Endothelial cell of umbilical vein (primary cell): ENCODE results near the gene TTLL11.

ENCODE experiments used
- EZH2 ChIP-seq: IDR thresholded peaks from 2 replicates; pipeline ENCODE4 v1.6.1; 2012; ENCODE audit warnings: borderline replicate concordance, low read depth, mild to moderate bottlenecking, moderate library complexity, low read length, inconsistent platforms; ENCODE audit not compliant: severe bottlenecking
- FOS ChIP-seq: IDR thresholded peaks from 2 replicates; pipeline ENCODE4 v1.6.1; 2011; ENCODE audit warnings: mild to moderate bottlenecking, low read length, moderate library complexity, borderline replicate concordance; ENCODE audit not compliant: insufficient read depth
- GATA2 ChIP-seq: IDR thresholded peaks from 2 replicates; pipeline ENCODE4 v1.7.0; 2011; ENCODE audit warnings: low read depth, mild to moderate bottlenecking, moderate library complexity, mixed read lengths, low read length; ENCODE audit not compliant: insufficient read length, insufficient read depth
- JUN ChIP-seq: IDR thresholded peaks from 2 replicates; pipeline ENCODE4 v1.6.1; 2011; ENCODE audit warnings: borderline replicate concordance, low read depth; ENCODE audit not compliant: insufficient read length, insufficient read depth
- MYC ChIP-seq: IDR thresholded peaks from one replicate; pipeline ENCODE4 v1.6.1; 2011; ENCODE audit warnings: mild to moderate bottlenecking, low read depth, low read length
- POLR2A ChIP-seq: IDR thresholded peaks from 2 replicates; pipeline ENCODE4 v1.6.1; 2012; ENCODE audit warnings: low read depth, mild to moderate bottlenecking, control low read depth, low read length
- POLR2AphosphoS5 ChIP-seq: IDR thresholded peaks from 2 replicates; pipeline ENCODE4 v1.6.1; 2012; ENCODE audit warnings: low read depth, mild to moderate bottlenecking, control low read depth, low read length, moderate library complexity; ENCODE audit not compliant: insufficient read depth
- TF ChIP-seq, protein P1 (sequence below), 2 donors: IDR thresholded peaks; 1 replicate in 1 of 2; 2 replicates in 1 of 2; pipeline ENCODE4 v1.5.1; 2011; ENCODE audit warnings: low read length in 2 of 2, mild to moderate bottlenecking in 2 of 2, moderate library complexity in 2 of 2, control low read depth in 1 of 2, inconsistent platforms in 1 of 2, low read depth in 1 of 2; ENCODE audit not compliant: insufficient read depth in 1 of 2; ENCODE audit errors: extremely low read depth in 1 of 2
- TF ChIP-seq, protein P2 (sequence below): IDR thresholded peaks from 2 replicates; pipeline ENCODE4 v1.6.1; 2011; ENCODE audit not compliant: insufficient read depth, insufficient read length

DNA sequence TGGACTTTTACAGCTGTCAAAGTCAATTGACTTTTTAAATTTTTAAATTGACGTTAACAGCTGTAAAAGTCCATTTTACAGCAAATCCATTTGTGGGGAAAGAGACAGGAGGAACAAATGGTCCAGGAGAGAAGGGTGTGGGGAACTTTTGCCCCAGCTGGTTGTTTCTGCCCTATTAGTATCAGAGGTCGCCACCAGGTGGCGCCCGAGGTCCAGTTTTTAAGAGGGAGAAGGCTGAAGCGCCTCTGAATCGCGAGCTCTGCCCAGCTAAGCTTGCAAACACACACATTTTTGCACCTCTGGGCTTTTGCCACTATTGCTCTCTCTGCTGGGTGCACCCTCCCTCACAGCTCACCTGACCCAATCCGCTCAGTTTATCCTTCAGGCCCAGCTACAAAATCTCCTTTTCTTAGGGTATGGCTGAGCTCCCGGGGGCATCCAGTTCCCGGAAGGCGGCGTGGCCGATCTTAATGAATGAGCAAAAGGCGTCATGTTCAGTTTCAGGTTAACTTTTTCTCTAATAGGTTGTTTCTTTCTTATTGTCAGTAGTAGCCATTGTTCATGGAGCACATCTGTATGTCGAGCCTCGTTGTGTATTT lies 6.3 kb upstream of the TTLL11 start:
- TF ChIP-seq POLR2A (no peak), EZH2 (no peak), FOS (no peak), POLR2AphosphoS5 (no peak), JUN (no peak), GATA2 (no peak), MYC (no peak)
- TF ChIP-seq, protein P1, sequence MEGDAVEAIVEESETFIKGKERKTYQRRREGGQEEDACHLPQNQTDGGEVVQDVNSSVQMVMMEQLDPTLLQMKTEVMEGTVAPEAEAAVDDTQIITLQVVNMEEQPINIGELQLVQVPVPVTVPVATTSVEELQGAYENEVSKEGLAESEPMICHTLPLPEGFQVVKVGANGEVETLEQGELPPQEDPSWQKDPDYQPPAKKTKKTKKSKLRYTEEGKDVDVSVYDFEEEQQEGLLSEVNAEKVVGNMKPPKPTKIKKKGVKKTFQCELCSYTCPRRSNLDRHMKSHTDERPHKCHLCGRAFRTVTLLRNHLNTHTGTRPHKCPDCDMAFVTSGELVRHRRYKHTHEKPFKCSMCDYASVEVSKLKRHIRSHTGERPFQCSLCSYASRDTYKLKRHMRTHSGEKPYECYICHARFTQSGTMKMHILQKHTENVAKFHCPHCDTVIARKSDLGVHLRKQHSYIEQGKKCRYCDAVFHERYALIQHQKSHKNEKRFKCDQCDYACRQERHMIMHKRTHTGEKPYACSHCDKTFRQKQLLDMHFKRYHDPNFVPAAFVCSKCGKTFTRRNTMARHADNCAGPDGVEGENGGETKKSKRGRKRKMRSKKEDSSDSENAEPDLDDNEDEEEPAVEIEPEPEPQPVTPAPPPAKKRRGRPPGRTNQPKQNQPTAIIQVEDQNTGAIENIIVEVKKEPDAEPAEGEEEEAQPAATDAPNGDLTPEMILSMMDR (IDR thresholded peaks at IDR 0.05; ENCODE audit: extremely low read depth in 1 of 2, insufficient read depth in 1 of 2, low read depth in 1 of 2, low read length in 2 of 2): peak; percentile 77 to 85
- TF ChIP-seq, protein P2, sequence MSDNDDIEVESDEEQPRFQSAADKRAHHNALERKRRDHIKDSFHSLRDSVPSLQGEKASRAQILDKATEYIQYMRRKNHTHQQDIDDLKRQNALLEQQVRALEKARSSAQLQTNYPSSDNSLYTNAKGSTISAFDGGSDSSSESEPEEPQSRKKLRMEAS: no peak
